Activated CD4-positive, alpha-beta T cell treated with anti-CD3 and anti-CD28 coated beads, Interleukin-2, amount 50 U/mL, for 48 hours (primary cell): ENCODE data around the gene PELI2.
A peak's percentile ranks its signal among the peaks of the same experiment; 100 is the strongest.
"Not testable (repeated sequence)": the region's sequence is repeated elsewhere in the genome, so short reads cannot be mapped to it uniquely, and the experiment has no call there.

ENCODE experiments used
- DNase-seq, 2 experiments: peaks; one replicate each; pipeline ENCODE4 v3.0.0-alpha.2; 2020

The PELI2 gene

DNA sequence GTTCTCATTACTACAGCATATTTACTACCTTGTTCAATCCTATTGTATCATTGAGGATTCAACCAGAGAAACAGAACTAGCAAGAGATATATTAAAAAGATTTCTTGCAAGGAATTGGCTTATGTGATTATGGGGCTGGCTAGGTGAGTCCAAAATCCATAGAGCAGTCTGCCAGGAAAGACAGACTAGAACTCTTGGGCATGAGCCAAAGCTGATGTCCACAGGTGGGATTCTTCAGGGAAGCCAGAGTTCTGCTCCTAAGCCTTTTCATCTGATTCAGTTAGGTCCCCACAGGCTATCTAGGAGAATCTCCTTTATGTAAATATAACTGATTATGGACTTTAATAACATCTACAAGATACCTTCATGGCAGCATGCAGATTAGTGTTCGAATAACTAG, 26.0 kb downstream of the PELI2 start:
- DNase-seq, result no peak

DNA sequence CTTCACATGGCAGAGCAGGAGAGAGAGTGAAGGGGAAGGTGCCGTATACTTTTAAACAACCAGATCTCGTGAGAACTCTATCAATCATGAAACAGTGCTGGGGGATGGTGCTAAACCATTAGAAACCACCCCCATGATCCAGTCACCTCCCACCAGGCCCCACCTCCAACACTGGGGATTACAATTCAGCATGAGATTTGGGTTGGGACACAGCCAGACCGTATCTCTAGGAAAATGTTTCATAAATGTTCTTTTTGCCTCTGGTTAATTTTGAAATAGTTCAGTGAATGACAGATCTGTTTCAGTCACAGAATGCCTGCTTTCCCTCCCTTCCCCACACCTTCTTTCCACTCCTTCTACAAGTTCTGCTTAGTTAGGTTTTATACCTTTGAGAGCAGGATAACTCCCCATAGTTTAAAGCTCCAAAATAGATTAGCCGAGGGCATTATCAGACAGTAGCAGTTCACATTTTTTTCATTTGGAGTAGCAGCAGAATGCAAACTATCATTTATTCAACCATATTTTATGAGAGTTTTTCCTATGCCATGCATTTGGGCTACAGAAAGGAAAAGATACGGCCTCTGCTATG, 27.1 kb downstream of the PELI2 start:
- no peak for DNase-seq

DNA sequence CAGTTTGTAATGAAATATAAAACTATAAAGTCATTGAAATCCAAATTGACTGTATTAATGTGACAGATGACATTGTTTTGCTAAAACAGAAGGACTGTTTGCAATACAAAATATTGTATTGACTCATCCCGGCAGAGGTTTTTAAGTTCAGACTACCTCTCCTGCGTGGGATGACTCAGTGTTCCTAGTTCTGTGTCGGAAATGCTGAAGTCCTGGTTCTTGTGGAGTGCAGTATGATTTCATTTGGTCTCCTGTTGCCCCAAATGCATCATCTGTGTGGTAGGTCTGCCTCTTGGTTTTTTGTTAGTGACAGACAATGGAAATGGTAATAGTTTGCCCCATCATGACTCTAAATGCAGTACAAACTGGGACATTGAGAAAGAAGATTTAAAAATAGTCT, 27.8 kb downstream of the PELI2 start:
- DNase-seq, result peak in 1 of 2 experiments; percentile 24

DNA sequence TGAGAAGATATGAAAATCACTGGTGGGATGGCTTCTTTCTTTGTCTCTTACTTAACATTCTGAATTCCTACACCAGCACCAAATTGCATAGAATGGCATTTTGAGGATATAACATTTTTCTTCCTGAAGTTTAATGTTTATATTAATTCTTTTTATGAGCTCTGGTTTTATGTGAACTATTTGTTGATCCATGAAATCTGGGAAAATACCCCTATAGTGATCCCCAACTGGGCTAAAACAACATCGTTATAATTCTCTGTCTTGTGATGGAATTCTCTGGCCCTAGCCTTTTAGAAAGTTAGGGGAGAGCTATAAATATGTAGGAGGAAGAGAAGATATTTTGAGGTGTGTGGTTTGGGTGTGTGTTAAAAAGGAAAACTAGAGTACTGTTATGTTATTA, 29.2 kb downstream of the PELI2 start:
- no peak for DNase-seq

DNA sequence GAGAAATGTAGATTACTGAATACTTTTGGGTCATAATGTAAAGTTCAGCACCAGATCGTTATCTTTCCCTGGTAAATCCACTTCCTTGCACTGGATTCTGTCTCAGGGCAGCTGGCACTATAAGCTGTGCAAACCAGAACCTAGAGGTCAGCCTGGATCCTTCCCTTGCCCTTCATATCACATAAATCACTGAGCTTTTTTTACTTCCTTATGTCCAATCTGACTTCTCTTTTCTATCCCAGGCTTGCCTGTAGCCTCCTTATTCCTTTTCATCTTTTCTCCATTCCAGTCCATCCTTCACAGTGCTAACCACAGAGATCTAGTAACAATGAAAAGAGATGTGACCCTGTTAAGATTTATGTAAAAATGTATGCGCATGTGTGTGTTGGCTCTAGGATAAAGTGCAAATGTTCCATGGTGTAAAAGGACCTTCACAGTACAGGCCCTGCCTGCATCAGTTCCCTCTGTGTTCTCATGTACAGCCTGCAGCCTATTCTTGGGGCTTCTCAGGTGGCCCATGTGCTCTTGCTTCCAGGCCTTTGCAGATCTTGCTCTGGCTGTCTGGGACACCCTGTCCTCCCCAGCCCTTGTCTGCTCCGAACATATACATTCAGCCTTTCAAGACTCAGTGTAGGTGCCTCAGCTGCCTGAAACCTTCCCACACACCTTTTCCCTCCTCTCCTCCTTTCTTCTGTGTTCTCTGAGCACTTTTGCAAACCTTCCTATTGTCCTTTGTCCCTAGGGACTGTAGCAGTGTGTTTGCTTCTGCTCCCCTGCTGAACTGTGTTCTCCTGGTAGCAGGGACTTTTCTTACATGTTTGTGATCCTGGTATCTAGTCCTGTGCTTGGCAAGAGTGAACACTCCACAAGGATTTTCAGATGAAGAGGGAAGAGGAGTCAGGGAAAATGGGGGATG, 30.0 kb downstream of the PELI2 start:
- no peak for DNase-seq

DNA sequence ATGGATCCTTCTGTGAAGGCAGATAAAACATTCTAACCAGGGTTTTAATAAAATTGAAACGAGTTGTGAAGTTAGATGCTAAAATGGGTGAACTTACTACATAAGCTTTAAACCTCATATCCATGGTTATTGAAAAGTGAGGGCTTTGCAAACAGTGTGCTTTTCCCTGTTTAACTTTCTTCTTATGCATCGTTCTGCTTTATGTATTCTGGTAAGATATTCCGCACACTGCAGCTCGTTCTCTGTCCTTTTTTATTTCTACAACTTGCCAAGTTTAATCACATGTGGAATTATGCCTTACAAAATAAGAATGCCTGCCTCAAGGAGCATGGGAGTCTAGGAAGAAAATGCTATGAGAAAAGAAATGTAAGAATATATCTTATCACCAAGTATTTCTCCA, 30.9 kb downstream of the PELI2 start:
- DNase-seq, result no peak

DNA sequence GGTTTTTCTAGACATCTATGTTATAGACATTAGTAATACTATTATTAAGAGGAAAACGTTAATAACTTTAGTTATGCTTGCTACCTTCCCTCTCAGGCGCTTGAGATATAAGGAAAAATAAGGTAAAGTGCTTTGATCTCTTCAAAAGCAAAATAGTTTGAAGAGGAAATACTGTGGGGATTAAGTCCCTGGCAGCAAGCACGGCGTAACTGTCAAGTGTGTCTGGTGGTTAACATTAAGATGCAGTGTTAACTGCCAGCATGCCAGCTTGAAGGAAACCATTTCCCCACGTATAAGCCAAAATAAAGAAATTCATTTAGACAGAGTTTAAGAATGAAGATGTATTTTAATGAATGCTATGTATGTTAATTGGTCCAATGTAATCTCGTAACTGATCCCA, 31.8 kb downstream of the PELI2 start:
- no peak for DNase-seq

DNA sequence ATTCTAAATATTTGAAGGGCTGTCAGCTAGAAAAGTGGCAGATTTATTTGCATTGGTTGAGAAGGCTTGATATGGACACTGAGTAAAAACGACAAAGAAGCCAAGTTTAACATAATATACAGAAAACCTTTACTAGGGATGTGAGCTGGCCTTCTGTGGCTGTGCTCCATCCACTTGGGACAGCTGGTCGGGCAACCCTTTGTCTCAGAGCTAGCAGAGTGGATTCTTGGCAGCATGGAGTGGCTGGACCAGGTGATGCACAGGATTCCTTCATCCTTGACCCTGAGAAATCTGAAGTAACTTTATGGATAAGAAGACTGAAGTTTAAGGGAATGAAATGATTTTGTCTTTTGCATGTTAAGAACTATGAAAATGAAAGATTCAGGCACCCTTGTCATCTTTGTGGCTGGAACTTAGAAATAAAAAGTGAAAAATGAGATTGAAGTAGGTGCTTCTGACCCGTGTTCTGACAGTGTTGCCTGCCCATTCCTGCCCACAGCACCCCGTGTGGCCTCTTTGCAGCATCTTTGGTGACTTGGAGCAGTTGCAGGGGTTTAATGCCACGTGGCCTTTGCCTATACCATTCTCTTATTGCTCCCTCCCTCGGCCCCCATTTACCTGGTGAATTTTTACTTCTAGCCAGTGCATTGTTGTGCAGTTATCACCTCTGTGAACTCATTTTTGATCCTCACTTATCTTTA, 32.6 kb downstream of the PELI2 start:
- peak in 1 of 2 experiments; percentile 38 for DNase-seq

DNA sequence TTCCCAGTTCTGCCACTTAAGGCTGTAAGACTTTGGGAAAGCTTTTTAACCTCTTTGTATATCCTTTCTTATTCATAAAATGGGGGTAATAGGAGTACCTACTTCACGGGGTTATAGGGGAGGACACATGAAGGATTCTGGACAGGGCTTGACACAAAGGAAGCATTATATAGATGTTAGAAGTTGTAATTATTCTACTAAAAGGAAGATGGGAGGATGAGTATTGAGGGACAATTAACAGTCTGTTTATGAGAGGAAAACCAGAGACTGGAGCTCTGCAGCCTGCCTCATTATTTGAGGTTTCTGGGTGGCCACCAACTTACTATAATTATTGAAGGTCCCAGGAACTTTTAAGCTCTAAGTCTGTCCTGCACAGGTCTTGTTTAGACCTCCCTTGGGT, 34.0 kb downstream of the PELI2 start:
- DNase-seq, result no peak

DNA sequence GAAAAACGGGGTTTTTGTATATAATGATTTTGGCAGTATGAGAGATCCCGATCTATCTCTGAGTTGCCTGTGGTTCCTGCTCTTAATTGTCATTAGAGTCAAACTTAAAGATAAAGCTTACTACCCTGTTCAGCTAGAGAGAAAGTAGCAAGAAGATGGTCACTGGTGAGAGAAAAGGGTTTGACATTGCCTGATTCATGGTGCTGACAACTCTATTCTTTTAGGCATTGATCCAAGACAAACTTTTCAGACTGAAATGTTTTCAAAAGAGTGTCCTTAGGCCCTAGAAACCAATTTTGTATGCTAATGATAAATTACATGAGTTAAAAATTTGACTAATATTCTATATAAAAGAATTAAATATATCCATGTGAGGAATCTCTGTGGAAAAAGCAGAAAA, 35.1 kb downstream of the PELI2 start:
- no peak for DNase-seq

DNA sequence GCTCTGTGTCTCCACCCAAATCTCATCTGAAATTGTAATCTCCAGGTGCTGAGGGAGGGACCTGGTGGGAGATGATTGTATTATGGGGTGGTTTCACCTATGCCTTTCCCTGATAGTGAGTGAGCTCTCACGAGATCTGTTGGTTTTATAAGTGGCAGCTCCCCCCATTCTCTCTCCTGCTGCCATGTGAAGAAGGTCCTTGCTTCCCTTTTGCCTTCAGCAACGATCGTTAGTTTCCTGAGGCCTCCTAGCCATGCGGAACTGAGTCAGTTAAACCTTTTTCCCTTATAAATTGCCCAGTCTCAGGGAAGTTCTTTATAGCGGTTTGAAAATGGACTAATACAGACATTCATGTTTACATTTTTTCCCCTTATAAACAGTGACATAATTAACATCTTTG, 36.1 kb downstream of the PELI2 start:
- DNase-seq, result no peak

DNA sequence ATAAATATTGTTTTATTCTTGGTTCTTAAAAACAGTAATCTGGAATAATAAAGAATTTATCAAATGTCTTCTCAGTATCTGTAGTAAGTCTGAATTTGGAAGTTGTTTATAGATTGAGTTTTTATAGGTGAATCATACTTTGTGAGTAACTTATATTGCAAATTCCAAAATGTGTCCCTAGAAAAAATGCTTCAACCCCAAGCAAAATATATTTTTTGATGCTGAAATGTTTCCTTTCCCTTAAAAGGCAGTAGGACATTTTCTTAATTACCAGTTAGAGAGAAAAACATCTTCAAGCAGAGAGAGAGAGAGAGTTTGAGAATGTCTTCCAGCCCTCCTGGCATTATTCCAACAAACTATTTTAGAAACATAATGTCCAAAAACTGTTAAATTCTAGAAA, 37.9 kb downstream of the PELI2 start:
- no peak for DNase-seq

DNA sequence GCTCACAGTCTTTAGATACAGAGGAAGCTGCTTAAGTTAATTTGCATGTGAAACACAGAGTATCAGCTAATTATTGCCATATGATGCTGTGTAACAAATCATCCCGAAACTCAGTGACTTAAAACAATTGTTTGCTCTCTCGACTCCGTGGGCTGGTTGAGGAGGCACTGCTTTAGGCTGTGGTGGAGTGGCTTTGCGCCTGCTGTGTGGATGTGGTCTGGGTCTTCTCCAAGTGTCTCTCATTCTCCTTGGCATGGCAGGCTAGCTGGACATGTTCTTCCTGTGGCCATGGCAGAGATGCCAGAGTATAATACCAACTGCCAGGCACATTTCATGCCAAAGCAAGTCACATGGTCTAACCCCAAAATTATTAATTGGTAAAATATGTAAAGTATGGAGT, 40.9 kb downstream of the PELI2 start:
- DNase-seq, result peak in 1 of 2 experiments; percentile 11

DNA sequence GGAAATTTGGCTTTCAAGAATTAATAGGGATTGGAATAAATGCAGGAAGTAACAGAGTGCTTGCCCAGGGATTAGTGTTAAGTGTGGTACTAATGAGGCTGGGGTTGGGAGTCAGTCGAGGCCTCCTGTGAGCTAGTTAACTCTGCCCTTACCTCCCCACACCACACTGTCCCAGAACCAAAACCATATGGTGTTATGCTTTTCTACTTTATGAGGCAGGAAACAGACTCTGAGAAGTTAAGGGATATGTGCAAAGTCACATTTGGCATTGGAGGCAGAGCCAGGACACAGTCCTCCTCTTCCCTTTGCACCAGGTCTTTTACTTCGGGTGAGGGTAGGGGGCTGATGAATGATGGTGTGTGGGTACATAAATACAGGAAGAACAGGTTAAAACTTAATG, 41.9 kb downstream of the PELI2 start:
- DNase-seq, result no peak

DNA sequence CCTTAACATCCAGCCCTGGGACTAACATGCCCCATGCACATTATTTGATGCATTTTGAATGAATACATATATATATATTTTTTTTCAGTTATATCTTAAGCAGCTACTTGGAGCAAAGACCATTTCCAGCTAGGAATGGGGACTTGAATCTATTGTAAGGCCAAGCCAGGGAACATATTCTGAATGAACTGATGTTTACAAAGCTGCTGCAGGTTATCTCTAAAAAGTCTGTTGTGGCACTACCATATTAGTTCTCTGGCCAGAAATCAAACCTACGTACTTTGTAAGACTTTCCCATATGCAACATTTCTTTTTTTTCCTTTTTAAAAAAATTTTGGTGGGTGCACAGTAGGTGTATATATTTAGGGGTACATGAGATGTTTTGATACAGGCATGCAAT, 43.4 kb downstream of the PELI2 start:
- DNase-seq, result no peak

DNA sequence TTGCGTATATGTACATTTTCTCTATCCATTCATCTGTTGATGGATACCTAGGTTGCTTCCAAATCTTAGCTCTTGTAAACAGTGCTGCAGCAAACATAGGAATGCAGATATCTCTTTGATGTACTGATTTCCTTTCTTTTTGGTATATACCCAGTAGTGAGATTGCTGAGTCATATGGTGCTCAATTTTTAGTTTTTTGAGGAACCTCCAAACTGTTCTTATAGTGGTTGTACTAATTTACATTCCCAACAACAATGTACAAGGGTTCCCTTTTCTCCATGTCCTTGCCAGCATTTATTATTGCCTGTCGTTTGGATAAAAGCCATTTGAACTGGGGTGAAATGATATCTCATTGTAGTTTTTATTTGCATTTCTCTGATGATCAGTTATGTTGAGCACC, 44.3 kb downstream of the PELI2 start:
- DNase-seq, result no peak

DNA sequence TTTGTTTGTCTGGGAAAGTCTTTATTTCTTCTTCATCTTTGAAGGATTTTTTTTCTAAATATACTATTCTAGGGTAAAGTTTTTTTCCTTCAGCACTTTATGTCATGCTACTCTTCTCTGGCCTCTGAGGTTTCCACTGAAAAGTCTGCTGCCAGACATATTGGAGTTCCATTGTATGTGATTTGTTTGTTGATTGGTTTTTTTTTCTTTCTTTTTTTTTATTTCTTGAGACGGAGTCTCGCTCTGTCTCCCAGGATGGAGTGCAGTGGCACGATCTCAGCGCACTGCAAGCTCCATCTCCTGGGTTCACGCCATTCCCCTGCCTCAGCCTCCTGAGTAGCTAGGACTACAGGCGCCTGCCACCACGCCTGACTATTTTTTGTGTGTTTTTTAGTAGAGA, 48.4 kb downstream of the PELI2 start:
- not testable (repeated sequence) for DNase-seq

DNA sequence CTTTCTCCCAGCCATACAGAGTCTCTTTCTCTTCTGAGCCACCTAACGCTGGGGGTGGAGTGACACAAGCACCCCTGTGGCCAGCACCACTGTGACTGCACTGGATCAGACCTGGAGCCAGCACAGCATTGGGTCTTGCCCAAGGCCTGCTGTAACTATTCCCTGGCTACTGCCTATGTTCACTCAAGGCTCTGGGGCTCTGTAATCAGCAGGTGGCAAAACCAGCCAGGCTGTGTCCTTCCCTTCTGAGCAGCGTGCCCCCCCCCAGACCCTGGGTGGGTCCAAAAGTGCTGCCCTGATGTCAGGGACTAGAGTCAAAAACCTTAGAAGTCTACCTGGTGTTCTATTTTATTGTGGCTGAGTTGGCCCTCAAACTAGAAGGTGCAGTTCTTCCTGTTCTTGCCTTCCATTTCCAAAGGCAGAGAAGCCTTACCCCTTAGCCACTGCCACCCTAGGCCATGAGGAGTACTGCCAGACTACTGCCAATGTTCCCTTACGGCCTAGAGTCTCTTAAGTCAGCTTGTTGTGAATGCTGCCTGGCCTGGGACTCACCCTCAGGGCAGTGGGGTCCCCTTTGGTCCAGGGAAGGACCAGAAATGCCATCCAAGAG, 49.9 kb downstream of the PELI2 start:
- DNase-seq, result no peak

DNA sequence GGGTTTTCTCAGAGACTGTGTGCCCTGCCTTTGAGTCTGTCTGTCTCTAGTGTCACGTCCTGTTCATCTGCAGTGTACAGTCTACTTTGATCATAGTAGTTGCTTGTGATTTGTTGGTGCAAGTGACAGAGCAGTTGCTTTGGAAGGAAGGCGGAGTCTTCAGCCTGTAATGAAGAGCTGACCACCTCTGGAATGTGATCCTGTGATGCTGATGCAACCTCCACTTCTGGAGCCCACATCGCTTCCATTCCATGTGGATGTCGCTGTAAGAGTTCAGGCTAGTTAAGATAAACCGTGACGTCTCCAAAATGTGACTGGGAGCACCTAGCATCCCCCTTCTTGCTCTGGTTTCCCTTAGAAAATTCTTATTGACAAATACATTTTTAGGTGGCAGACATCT, 51.8 kb downstream of the PELI2 start:
- no peak for DNase-seq

DNA sequence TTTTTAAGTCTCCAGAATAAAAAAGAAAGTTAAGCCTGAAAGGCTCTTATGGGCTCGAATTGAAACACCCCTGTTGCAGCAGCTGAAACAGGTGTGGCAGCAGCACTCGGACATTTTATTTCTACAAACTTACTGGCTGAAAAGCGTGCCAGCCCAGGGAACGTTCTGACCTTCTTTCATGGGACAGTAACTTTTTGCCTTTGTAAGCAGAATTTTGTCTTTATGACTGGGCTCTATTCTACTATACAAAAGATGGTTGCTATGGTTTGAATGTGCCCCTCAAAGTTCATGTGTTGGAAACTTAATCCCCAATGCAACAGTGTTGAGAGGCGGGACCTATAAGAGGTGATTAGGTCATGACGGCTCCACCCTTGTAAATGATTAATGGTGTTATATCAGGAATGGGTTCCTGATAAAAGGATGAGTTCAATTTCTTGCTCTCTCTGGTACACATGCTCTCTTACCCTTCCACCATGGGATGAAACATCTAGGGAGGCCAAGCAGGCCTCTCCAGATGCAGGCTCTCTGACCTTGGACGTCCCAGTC, 52.7 kb downstream of the PELI2 start:
- no peak for DNase-seq

DNA sequence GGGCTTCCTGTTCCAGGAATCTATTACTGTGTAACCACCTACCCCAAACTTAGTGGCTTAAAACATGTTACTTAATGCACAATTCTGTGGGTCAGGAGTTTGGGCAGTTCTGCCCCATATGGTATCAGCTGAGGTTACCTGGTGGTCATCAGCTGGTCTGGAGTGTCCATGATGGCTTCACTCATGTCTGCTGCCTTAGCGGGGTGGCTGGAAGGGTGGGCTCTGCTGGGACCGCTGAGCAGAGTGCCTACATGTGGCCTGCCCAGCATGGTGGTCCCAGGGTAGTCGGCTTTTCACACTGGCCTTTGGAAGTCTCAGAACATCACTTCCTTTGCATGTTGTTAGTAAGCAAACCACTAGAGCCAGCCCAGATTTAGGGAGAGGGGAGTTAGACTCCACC, 53.9 kb downstream of the PELI2 start:
- no peak for DNase-seq

DNA sequence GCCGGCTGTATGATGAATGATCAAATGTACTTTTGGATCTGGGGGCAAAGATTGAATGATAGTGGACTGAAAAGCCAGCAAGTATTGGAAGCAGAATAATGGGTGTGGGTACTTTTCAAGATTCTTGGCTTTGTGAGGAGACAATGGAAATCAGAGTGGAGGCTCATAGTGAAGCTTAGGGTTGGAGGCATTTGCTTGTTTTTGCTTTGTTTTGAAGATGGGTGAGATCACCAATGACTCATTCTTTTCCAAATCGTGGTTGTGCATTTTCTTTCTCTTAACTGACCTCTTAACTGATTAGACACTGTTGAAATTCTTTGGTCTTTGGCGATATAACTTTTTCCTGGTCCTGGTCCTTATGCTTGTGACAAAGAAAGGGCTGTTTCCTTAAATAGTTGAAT, 54.4 kb downstream of the PELI2 start:
- no peak for DNase-seq

DNA sequence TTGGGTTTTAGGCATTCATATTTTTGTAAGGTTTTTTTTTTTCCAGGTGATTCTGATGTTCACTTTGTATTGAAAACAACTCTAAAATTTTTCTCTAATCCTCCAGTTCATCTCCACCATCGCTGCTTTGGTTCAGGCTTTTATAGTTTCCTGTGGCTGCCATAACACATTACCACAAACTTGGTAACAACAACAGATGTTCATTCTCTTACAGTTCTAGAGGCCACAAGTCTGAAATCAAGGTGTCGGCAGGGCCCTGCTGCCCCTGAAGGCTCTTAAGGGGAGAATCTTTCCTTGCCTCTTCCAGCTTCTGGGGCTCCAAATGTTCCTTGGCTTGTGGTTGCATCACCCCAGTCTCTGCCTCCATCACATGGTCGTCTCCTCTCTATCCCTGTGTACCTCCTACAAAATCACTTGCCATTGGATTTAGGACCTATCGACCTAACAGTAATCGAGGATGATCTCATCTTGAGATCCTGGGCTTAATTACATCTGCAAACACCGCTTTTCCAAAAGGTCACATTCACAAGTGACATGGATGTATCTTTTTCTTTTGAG, 55.2 kb downstream of the PELI2 start:
- no peak for DNase-seq
